Prostate gland (tissue), 2 donors: Measurements from ENCODE around the gene ANKRD44. TPM values are rescaled to one million over a fixed set of nuclear protein-coding genes. Genes with fewer than 3 reads are reported as not detected.
A peak's percentile ranks its signal among the peaks of the same experiment; 100 is the strongest.

Source experiments
- DNase-seq: peaks from one replicate; pipeline ENCODE4 v3.0.0-alpha.2; 2019; ENCODE audit warnings: low spot score
- H3K27ac ChIP-seq, 2 donors: fragments of 200-600 bp; sonication (generic); 2 replicates each; pipeline ENCODE4 v1.5.1; 2017 to 2019
- H3K27me3 ChIP-seq: fragments of 200-600 bp; sonication (generic); replicated peaks from 2 replicates; pipeline ENCODE4 v1.5.1; 2019; ENCODE audit not compliant: insufficient read depth
- H3K36me3 ChIP-seq, 2 donors: fragments of 200-600 bp; sonication (generic); 1 replicate in 1 of 2; 2 replicates in 1 of 2; pipeline versions ENCODE4 v1.5.1 to v1.8.1; 2017 to 2019
- H3K4me1 ChIP-seq: fragments of 200-600 bp; sonication (generic); replicated peaks from 2 replicates; pipeline ENCODE4 v1.5.1; 2019
- H3K4me3 ChIP-seq, 2 donors: fragments of 200-600 bp; sonication (generic); 2 replicates each; pipeline ENCODE4 v1.5.1; 2017 to 2019
- H3K9me3 ChIP-seq: fragments of 200-600 bp; sonication (generic); 2 replicates; pipeline ENCODE4 v1.5.1; 2017
- POLR2A ChIP-seq: fragments of 450-650 bp; IDR thresholded peaks from one replicate; pipeline ENCODE4 v1.6.1; 2016; ENCODE audit warnings: antibody characterized with exemption, mild to moderate bottlenecking
- POLR2AphosphoS5 ChIP-seq: sonication (generic); formaldehyde crosslinking; IDR thresholded peaks from one replicate; pipeline ENCODE4 v1.6.1; 2017; ENCODE audit warnings: antibody characterized with exemption
- WGBS: methylation state at CpG from one replicate; pipeline ENCODE4 v1.1.5; 2018; 5-methylcytosine and 5-hydroxymethylcytosine counted together
- intact Hi-C: fragments of 100-400 bp; cut with DNase I; formaldehyde crosslinking; loops from one replicate; pipeline ENCODE4 v1.14.2; 2022
- total RNA-seq, 2 donors: library from RNA; depleted of rRNA; stranded (reverse); fragments of >200 nt; gene quantifications; one replicate each; pipeline ENCODE4 v1.1.0, GENCODE V29; 2016
- TF ChIP-seq, protein P1 (sequence below), 4 experiments: fragments of 200-600 bp in 2 of 4; fragments of 450-650 bp in 2 of 4; sonication (generic) in 2 of 4; IDR thresholded peaks; 1 replicate in 3 of 4; 2 replicates in 1 of 4; pipeline ENCODE4 v1.5.1; 2016 to 2019; ENCODE audit warnings: antibody characterized with exemption in 4 of 4, mild to moderate bottlenecking in 2 of 4, moderate library complexity in 2 of 4

Gene ANKRD44
- total RNA-seq, 2 donors from 2014 or later, result 6.0 to 11.2 TPM

DNA sequence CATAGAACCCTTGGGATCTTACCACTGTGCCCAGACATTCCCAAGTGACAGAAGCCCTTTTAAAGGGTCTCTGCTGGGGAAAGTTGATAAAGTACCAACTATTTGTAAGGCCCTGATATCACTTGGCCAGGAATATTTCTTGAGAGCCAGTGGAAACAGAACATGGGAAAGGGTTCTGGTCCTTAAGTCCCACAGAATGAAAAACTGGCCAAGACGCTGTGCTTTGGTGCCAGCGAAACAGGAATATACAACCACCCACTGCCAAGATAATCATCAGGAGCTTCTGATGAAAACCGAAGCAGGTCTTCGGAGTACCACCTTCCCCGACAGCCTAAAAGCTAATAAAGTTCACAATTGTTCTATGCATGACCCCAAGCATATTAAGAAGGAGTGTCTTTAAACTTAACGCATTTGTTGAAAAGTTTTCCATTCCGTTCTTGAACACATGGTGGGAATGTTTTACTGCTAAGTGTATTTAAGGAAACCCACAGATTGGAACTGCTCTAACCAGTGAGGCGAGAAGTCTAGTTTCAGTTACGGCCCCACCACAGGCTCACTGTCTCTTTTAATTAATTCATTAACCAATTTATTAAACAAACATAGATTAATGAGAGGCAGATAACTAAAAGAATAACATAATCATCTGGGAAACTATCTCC lies 152.6 kb downstream of the ANKRD44 start:
- DNase-seq, result no peak
- 31% methylated on average over 9 of the region's 9 CpGs for WGBS

DNA sequence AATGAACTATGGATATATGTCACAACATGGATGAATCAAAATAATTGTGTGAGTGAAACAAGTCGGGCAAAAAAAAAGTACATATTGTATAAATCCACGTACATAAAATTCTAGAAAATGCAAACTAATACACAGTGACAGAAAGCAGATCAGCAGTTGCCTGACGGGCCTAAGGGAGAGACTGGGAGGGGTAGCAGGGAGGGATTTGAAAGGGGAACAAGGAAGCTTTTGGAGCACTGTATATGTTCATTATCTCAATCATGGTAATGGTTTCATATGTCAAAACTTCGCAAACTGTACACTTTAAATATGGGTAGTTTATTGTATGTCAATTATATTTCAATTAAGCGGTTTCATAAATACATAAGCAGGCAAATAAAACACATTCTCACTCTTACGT lies 153.8 kb downstream of the ANKRD44 start:
- H3K4me1 ChIP-seq, result peaks cover 5% of the 10 kb centered on the region
- no peak for TF ChIP-seq POLR2A
- TF ChIP-seq, protein P1, sequence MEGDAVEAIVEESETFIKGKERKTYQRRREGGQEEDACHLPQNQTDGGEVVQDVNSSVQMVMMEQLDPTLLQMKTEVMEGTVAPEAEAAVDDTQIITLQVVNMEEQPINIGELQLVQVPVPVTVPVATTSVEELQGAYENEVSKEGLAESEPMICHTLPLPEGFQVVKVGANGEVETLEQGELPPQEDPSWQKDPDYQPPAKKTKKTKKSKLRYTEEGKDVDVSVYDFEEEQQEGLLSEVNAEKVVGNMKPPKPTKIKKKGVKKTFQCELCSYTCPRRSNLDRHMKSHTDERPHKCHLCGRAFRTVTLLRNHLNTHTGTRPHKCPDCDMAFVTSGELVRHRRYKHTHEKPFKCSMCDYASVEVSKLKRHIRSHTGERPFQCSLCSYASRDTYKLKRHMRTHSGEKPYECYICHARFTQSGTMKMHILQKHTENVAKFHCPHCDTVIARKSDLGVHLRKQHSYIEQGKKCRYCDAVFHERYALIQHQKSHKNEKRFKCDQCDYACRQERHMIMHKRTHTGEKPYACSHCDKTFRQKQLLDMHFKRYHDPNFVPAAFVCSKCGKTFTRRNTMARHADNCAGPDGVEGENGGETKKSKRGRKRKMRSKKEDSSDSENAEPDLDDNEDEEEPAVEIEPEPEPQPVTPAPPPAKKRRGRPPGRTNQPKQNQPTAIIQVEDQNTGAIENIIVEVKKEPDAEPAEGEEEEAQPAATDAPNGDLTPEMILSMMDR (IDR thresholded peaks at IDR 0.05), result no peak
- TF ChIP-seq POLR2AphosphoS5, result no peak
- no peak for DNase-seq
- intact Hi-C loops, result no loop called here
- H3K27me3 ChIP-seq, result no peaks in the 10 kb centered on the region
- 79% methylated on average over 6 of the region's 6 CpGs for WGBS
- H3K27ac ChIP-seq, result no peak overlapping the region
- no peaks in the 10 kb centered on the region for H3K36me3 ChIP-seq
- no peak overlapping the region for H3K4me3 ChIP-seq
- H3K9me3 ChIP-seq, result no peaks in the 10 kb centered on the region

More for the DNA sequence above, 152.6 kb downstream of the ANKRD44 start:
- peaks cover 5% of the 10 kb centered on the region for H3K4me1 ChIP-seq
- no peak overlapping the region for H3K27ac ChIP-seq
- intact Hi-C loops, result no loop called here
- no peak overlapping the region for H3K4me3 ChIP-seq
- H3K36me3 ChIP-seq, result no peaks in the 10 kb centered on the region
- TF ChIP-seq POLR2A (no peak), POLR2AphosphoS5 (peak; percentile 21)
- TF ChIP-seq, protein P1 (IDR thresholded peaks at IDR 0.05), result no peak
- no peaks in the 10 kb centered on the region for H3K27me3 ChIP-seq
- H3K9me3 ChIP-seq, result no peaks in the 10 kb centered on the region

- no peak overlapping the region for H3K4me3 ChIP-seq
- no peaks in the 10 kb centered on the region for H3K27me3 ChIP-seq
- no peaks in the 10 kb centered on the region for H3K9me3 ChIP-seq
- DNase-seq, result no peak
- no peak overlapping the region for H3K27ac ChIP-seq
- no peaks in the 10 kb centered on the region for H3K4me1 ChIP-seq
- intact Hi-C loops, result no loop called here
- TF ChIP-seq POLR2AphosphoS5 (no peak), POLR2A (no peak)
- TF ChIP-seq, protein P1 (IDR thresholded peaks at IDR 0.05), result no peak
- 84% methylated on average over 7 of the region's 7 CpGs for WGBS
- H3K36me3 ChIP-seq, result no peaks in the 10 kb centered on the region
Measured at GRCh38 chr2:197152451-197153228, 157.9 kb downstream of the ANKRD44 start.

DNA sequence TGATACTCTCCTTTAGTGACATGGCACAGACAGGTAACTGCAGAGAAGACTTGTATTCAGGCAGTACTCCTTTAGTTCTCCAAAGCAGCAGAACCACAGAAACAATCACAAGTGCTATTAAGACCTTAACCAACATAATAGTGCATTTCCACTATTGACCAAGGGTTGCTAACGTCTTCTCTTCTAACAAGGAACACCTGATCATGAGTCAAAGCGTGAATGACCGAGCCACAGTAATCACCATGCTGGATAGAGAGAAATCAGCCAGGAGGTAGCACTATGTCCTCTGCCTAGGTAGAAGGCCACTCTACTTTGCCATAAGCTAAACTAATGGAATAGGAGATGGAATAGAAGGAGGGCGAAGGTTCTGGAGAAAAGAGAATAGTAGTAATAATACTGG lies 161.0 kb downstream of the ANKRD44 start:
- Histone ChIP-seq H3K27me3 (no peaks in the 10 kb centered on the region), H3K4me1 (no peaks in the 10 kb centered on the region), H3K4me3 (no peak overlapping the region), H3K27ac (no peak overlapping the region), H3K36me3 (no peaks in the 10 kb centered on the region), H3K9me3 (no peaks in the 10 kb centered on the region)
- intact Hi-C loops, result no loop called here
- no peak for DNase-seq
- TF ChIP-seq, protein P1 (IDR thresholded peaks at IDR 0.05), result no peak
- TF ChIP-seq POLR2A (no peak), POLR2AphosphoS5 (no peak)
- 97% methylated on average over 4 of the region's 4 CpGs for WGBS

DNA sequence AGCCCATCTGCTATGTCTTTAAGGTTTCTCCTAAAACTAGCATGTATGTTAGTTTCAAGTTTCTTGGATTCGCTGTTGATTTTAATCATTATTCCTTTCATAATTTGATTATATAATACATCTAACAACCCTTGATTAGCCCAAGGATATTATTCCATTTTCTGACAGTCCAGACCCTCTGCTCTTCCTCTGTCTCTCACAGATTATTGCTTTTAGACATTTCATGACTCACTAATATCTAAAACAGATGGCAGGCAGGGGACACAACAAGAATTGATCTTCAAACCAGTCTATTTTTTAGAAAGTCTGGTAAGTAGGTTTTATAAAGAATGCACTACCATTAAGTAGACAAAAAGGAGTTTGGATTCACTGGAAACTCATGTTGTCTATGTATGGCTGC lies 162.2 kb downstream of the ANKRD44 start:
- 94% methylated on average over 1 of the region's 1 CpG for WGBS
- Histone ChIP-seq H3K9me3 (no peaks in the 10 kb centered on the region), H3K4me1 (no peaks in the 10 kb centered on the region), H3K27ac (no peak overlapping the region), H3K36me3 (no peaks in the 10 kb centered on the region), H3K4me3 (no peak overlapping the region), H3K27me3 (no peaks in the 10 kb centered on the region)
- TF ChIP-seq, protein P1 (IDR thresholded peaks at IDR 0.05), result no peak
- TF ChIP-seq POLR2AphosphoS5 (no peak), POLR2A (no peak)
- DNase-seq, result no peak
- intact Hi-C loops, result no loop called here
